Right ventricle myocardium superior (tissue), 1 donor: ENCODE results near the gene NID2. TPM values are rescaled to one million over a fixed set of nuclear protein-coding genes. Genes with fewer than 3 reads are reported as not detected.
A peak's percentile ranks its signal among the peaks of the same experiment; 100 is the strongest.

Experiments
- ATAC-seq: fragments of 200-7000 bp; cut with Tn5 transposase; one replicate; pipeline ENCODE4 v1.9.1; 2020; ENCODE audit warnings: mild to moderate bottlenecking; ENCODE audit not compliant: poor library complexity
- DNase-seq: peaks from one replicate; pipeline ENCODE4 v3.0.0-alpha.2; 2020
- intact Hi-C: fragments of 100-400 bp; cut with DNase I; formaldehyde crosslinking; loops from one replicate; pipeline ENCODE4 v1.11.2; 2022
- total RNA-seq: library from RNA; stranded (reverse); fragmentation: NEBNext Ultra II Directional; extraction: Animal tissue kit (Norgen Biotek cat#: 25700); gene quantifications from one replicate; pipeline ENCODE4 v1.2.1, GENCODE V29; 2021
- donor health status: DM: no; HTN: yes; CAD: no; lungs with severe emphysema.

NID2 gene
- total RNA-seq, 1 donor from 2014 or later, result 39.5 TPM

DNA sequence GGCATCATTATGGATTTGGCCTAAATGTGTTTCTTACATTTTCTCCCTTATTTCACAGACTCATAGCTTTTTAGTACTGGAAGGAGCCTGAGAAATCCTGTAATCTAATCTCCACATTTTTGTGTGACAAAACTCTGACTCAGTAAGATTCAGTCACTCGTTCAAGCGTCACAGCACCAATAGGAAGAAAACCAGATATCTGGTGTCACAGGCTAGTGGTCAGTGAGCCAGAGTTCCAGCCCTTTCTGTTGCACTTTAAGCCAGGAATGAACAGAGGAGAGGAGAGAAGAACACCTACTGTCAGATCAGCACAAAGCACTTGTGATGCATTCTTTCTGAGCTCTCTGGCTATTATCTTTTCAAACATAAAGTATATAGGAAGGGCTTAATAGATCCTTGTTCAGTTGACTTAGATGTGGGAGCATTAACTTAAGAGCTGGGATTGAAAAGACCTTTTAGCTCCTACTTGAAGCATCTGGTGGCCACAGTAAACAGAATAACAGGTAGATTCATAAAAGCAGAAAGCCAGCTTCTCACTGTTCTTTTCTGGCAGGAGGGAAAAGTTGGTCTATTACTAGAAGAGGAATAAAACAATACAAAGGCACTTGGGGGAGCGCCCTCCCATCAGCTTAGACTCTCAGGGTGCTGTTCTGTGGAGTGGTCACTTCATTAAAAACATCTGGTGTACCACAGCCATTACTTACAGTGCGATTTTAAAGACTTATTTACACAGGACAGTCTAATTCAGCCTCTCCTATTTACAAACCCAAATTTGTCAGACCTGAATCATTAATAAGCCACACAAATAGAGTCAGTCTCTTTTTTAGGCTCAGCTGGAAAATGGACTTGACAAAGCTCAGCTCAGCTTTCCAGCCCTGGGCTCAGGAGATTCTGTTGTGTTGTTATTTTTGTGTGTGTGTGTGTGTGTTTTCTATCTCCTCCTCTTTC, 12.2 kb upstream of the NID2 start:
- DNase-seq (no peak), ATAC-seq (peak; percentile 71)
- intact Hi-C loops, result no loop called here

DNA sequence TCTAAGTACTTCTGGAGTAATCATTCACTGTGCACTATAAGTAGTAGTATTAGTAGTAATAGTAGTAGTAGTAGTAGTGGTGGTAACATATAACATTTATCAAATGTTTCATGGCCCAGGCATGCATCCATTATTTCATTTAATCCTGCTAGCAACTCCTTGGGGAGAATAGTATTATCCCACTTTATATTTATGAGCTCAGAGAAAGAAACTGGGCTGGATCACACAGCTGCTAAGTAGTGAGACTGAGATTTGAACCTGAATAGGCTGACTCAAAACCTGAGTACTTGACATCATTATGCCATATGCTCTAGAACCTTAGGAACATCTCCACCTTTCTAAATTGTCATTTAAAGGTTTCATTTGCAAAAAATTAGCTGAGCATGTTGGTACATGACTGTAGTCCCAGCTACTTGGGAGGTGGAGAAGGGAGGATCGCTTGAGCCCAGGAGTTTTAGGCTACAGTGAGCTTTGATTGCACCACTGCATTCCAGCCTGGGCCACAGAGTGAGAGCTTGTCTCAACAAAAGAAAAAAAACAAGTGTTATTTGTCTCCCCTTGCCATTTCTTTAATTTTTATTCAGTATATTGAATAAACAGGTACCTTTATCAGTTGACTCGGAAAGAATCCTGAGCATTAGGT, 11.4 kb upstream of the NID2 start:
- intact Hi-C loops, result no loop called here
- ATAC-seq, result peak; percentile 51
- DNase-seq, result no peak

DNA sequence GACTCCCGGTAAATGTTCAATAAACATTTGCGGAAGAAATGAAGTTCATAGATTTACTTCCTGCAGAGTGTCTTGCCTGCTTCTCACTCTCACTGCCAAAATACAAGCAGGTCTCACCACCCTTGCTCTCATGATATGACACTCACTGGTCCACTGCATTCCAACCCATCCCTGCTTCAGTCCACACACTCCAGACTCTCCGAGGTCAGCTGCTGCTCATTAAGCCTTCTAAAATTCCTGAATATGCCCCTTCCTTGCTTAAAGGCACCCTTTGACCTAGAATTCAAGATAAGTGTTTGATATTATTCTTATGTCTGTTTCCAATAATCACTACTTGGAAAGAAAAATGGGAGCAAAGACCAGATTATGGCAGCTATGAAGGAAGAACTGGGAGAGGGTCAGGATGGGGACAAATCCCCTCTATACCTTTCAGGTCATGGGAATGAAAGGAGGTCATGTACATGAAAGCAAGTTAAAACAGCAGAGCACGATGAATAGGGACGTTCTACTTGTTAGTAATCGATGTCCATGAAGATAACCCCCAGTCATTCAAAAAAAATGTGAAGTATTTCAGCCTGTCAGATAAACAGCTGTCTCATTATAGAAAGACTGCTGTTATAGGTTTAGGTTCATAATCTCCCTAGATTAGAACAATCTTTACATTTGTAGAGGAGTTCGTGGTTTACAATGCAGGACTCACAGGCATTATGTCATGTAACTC, 10.5 kb upstream of the NID2 start:
- no peak for DNase-seq
- intact Hi-C loops, result no loop called here
- no peak for ATAC-seq

- intact Hi-C loops, result no loop called here
- ATAC-seq (no peak), DNase-seq (no peak)
Measured at GRCh38 chr14:52078721-52079120, 9.9 kb upstream of the NID2 start.

DNA sequence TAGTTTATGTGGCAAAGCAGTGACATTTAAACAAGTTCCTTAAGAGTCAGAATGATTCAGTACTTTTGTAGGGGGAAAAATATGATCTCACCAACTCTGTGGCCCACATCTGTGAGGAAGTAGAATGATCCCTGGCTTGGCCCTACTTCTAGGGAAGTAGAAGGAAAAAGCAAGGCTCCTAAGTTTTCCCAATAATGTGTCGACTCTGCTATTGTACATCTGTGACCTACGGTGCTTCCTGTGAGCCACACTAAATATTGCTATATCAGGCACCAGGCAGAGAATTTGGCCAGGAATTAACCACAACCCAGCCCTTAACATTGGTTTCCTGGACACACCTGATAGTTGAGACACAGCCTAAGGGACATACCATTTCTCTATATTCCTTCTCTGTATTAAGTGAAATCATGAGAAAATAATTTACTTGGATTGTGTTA, 9.3 kb upstream of the NID2 start:
- intact Hi-C loops, result no loop called here

DNA sequence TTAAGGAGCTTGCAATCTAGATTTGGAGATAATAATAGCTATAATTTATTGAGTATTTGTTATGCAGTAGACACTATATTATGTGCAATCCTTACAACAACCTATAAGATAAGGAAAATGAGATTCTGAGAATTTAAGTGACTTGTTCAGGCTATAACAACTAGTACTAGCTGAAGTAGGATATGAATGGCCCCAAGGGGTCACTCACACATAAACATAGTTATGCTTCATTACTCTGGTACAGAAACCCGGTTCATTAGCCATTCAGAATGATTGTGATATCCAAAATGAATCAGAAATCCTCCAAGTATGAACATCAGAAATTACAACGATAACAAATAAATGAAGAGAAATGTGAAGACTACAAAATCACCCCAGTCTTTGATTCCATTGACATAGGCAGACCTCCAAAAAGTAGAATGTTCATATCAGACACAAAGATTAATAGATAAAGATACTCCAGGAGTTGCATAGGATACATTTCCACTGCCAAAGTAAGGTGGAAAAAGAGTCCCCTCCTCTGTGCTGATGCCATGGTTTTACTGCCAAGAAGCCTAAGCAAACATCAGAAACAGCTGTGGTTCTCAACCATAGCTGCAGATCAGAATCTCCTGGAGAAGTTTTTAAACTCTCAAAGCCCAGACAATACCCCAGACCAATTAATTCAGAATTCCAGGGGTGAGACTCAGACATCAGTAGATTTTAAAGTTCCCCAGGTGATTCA, 8.6 kb upstream of the NID2 start:
- intact Hi-C loops, result no loop called here
- DNase-seq, result no peak
- no peak for ATAC-seq

More for the DNA sequence above, 9.3 kb upstream of the NID2 start:
- DNase-seq (no peak), ATAC-seq (no peak)

DNA sequence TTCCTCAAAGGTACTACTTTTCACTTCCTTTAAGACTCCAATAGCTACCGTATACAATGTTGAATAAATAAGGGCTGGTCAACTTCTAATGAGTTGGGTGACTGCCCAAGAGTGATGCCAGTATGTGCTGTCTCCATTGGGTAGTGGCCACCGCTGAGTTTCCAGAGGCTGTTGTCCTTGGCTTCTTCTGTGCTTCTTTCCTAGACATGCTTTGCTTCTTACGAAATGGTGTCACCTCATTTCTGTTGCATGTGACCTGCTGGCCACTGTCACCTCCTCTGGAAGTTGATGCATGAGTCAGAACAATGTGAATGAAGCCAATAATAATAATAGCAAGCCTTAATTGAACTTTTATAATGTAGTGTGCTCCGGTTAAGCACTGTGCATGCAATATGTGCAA, 7.5 kb upstream of the NID2 start:
- ATAC-seq (peak; percentile 26), DNase-seq (no peak)
- intact Hi-C loops, result no loop called here

DNA sequence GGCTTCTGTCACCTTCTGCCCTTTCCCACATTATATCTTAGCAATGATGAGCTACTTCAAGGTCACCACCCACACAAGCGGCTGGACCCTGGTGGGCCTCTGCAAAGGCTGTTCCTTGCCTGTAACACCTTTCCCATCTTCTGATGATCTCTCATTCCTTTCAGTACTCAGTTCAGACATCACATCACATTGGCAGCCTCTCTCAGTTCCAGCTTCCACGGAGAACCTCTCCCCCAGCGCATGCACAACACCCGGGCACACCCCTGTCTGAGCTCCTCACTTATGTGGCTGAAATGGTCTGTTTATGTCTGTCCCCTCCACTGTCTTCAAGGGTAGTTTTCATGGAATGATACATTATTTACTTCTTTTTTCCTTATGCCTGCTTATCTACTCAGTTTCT, 6.5 kb upstream of the NID2 start:
- intact Hi-C loops, result no loop called here
- ATAC-seq (no peak), DNase-seq (no peak)

DNA sequence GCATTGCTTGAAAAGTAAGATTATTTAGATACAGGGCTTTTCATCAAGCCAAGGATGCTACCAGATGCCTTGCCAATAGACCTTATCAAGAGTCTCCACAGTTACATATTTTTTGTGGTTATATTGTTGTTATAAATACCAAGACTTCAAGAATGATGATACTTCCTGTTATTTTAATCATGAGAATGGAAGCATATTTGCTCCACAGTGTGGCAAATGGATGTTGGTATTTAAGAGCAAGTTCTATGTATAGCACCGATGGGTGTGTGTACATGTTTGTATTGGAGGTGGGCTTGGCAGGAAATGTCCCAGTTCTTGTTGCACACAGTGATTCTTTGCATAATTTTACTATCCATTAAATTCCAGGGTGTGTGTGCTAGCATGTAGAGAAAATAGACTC, 4.4 kb upstream of the NID2 start:
- ATAC-seq (no peak), DNase-seq (no peak)
- intact Hi-C loops, result no loop called here

DNA sequence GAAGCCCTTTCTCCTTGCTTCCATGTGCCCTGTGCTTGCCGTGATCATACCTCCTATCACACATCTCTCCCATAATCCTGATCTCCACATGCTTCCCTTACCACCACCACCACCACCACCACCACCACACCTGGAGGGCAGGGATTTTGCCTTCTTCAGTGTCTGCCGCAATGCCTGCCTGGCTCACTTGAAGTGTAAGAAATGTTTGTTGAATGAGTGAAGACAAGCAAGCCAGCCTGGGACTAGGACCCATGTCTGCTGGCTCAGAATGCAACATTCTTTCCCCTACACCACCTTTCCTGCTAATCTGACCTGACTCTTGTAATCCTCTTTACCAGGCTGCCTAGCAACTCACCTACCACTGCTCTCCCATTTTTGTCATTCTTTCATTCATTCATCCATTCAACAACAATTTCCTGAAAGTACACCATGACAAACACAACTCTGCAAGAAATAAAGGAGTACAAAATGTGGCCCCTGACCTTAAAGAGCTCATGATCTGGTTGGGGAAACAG, 3.5 kb upstream of the NID2 start:
- ATAC-seq (no peak), DNase-seq (no peak)
- intact Hi-C loops, result no loop called here

- no peak for ATAC-seq
- no peak for DNase-seq
- intact Hi-C loops, result no loop called here
Measured at GRCh38 chr14:52071675-52072074, 2.8 kb upstream of the NID2 start.

DNA sequence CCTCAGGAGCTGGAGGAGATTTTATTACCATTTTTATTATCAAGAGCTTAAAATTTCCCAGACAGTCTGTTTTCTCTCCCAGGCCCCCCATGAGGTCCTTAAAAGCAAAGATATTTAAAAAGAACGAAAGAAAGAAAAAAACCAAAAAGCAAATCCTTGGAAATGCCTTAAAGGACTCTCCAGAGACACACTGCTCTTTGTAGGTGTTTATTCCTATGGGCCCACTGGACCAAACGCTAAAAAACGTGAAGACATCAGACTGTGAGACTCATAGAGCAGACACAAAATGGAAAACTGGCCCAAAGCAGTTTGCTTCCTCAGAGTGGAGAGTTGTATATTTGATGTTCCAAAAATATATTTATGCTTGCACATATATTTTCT, 1.2 kb upstream of the NID2 start:
- intact Hi-C loops, result no loop called here

GRCh38 chr14:52069307-52070050, 620 bp upstream of the NID2 start:
- DNase-seq, result peak; percentile 65
- peak; percentile 64 for ATAC-seq
- intact Hi-C loops, result loop anchor here (5.0 kb wide), 2 partner anchors 57 to 72 kb away; no protein-coding TSS in a partner anchor

More for the DNA sequence above, 1.2 kb upstream of the NID2 start:
- no peak for ATAC-seq
- DNase-seq, result no peak

GRCh38 chr14:52067873-52068614, 815 bp downstream of the NID2 start:
- ATAC-seq (peak; percentile 57), DNase-seq (peak; percentile 67)
- intact Hi-C loops, result loop anchor here (5.0 kb wide), 2 partner anchors 56 to 71 kb away; no protein-coding TSS in a partner anchor

- ATAC-seq (no peak), DNase-seq (no peak)
- intact Hi-C loops, result no loop called here
Measured at GRCh38 chr14:52064174-52064573, 4.7 kb downstream of the NID2 start.

- intact Hi-C loops, result no loop called here
- peak; percentile 50 for DNase-seq
- peak; percentile 59 for ATAC-seq
Measured at GRCh38 chr14:52063052-52063462, 5.8 kb downstream of the NID2 start.

GRCh38 chr14:52061890-52062289, 7.0 kb downstream of the NID2 start:
- no peak for ATAC-seq
- intact Hi-C loops, result no loop called here
- no peak for DNase-seq
